Type B pancreatic cell (in vitro differentiated cells): ENCODE measurements around the gene A3GALT2. TPM values are rescaled to one million over a fixed set of nuclear protein-coding genes. Genes with fewer than 3 reads are reported as not detected.

ENCODE experiments used
- DNase-seq: peaks from one replicate; pipeline ENCODE4 v3.0.0; 2021; ENCODE audit warnings: mixed read lengths; ENCODE audit not compliant: unreplicated experiment; ENCODE audit errors: extremely low spot score
- H3K27ac Mint-ChIP-seq: 2 replicates; pipeline ENCODE4 v1.8.0; 2021; ENCODE audit warnings: mild to moderate bottlenecking, mixed read lengths
- H3K27me3 Mint-ChIP-seq: 2 replicates; pipeline ENCODE4 v1.8.0; 2021; ENCODE audit warnings: mixed read lengths
- H3K36me3 Mint-ChIP-seq: 2 replicates; pipeline ENCODE4 v1.8.0; 2021; ENCODE audit warnings: mixed read lengths
- H3K4me1 Mint-ChIP-seq: one replicate; pipeline ENCODE4 v1.8.0; 2021; ENCODE audit warnings: mixed read lengths; ENCODE audit not compliant: unreplicated experiment
- H3K4me3 Mint-ChIP-seq: 2 replicates; pipeline ENCODE4 v1.8.0; 2021; ENCODE audit warnings: mild to moderate bottlenecking, mixed read lengths
- H3K9me3 Mint-ChIP-seq: 2 replicates; pipeline ENCODE4 v1.8.0; 2021; ENCODE audit warnings: mixed read lengths
- CTCF ChIP-seq: fragments of 200-600 bp; sonication (generic); conservative IDR thresholded peaks from 2 replicates; pipeline ENCODE4 v1.5.0; 2021; ENCODE audit warnings: antibody characterized with exemption, mild to moderate bottlenecking
- total RNA-seq: library from RNA; stranded (reverse); gene quantifications from 2 replicates; pipeline ENCODE4 v1.2.1, GENCODE V29; 2021; ENCODE audit warnings: low replicate concordance

A3GALT2 gene
- total RNA-seq, 1 donor from 2014 or later, result 0.29 TPM

GRCh38 chr1:33296824-33297223 is 24.1 kb downstream of the A3GALT2 start:
- no peak for TF ChIP-seq CTCF
- Mint-ChIP-seq H3K4me1 (peaks cover 5% of the 10 kb centered on the region), H3K9me3 (no peaks in the 10 kb centered on the region), H3K27me3 (no peaks in the 10 kb centered on the region), H3K36me3 (peaks cover 24% of the 10 kb centered on the region), H3K4me3 (no peak overlapping the region), H3K27ac (peak overlapping the region; percentile 21)
- DNase-seq, result no peak

DNA sequence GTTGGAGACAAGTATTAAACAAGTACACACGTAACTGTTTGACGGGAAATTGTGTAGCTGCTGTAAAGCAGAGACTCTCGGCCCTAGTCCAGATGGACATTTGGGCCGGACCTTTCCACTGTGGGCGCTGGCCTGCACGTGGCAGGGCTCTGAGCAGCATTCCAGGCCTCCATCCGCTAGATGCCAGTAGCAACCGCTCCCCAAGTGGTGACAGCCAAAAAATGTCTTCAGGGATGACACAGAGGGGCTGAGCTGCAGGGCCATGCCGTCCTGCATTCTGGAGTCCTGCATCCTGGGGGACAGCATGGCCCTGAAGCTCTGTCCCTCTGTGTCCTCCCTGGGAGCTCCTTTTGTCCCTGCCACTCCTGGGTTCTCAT is 24.8 kb downstream of the A3GALT2 start:
- Mint-ChIP-seq H3K4me1 (peaks cover 5% of the 10 kb centered on the region), H3K36me3 (peaks cover 24% of the 10 kb centered on the region), H3K4me3 (no peak overlapping the region), H3K27ac (no peak overlapping the region), H3K9me3 (no peaks in the 10 kb centered on the region), H3K27me3 (no peaks in the 10 kb centered on the region)
- DNase-seq, result no peak
- TF ChIP-seq CTCF, result no peak

DNA sequence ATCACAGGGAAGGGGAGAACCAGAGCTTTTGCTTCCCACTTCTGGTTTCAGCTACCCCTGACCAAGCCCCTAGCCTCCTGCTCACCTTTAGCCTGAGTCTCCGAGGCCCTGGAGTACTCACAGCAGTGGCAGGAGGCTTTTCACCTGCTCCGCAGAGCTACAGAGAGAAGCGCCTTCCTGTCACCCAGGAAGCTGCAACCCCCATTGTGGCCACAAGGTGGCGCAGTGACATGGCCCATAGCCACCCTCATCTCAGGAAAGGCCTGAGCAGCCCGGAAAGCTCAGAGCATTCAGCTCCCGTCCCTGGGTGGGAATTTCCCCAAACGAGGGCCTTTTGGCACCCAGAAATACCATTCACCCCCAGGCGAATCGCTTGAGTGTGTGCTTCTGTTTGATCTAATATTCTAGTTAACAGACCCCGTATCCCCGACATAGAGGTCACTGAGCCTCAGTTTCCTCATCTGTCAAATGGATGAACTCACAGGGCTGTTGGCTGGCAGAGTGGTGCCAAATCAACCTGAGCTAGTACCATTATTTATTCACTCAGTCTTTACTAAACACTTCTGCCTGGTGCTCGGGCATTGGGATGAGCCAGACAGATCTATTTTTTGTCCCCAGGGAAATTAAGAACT is 25.3 kb downstream of the A3GALT2 start:
- H3K27ac Mint-ChIP-seq, result no peak overlapping the region
- H3K27me3 Mint-ChIP-seq, result no peaks in the 10 kb centered on the region
- H3K36me3 Mint-ChIP-seq, result peaks cover 24% of the 10 kb centered on the region
- H3K9me3 Mint-ChIP-seq, result no peaks in the 10 kb centered on the region
- TF ChIP-seq CTCF, result peak; percentile 96
- DNase-seq, result peak; percentile 92
- H3K4me3 Mint-ChIP-seq, result no peak overlapping the region
- peaks cover 5% of the 10 kb centered on the region for H3K4me1 Mint-ChIP-seq

- Mint-ChIP-seq H3K9me3 (no peaks in the 10 kb centered on the region), H3K4me1 (peaks cover under 1% of the 10 kb centered on the region), H3K4me3 (no peak overlapping the region), H3K36me3 (peaks cover 19% of the 10 kb centered on the region), H3K27me3 (no peaks in the 10 kb centered on the region), H3K27ac (no peak overlapping the region)
- DNase-seq, result no peak
- no peak for TF ChIP-seq CTCF
Observed at GRCh38 chr1:33295023-33295422, 25.9 kb downstream of the A3GALT2 start.

DNA sequence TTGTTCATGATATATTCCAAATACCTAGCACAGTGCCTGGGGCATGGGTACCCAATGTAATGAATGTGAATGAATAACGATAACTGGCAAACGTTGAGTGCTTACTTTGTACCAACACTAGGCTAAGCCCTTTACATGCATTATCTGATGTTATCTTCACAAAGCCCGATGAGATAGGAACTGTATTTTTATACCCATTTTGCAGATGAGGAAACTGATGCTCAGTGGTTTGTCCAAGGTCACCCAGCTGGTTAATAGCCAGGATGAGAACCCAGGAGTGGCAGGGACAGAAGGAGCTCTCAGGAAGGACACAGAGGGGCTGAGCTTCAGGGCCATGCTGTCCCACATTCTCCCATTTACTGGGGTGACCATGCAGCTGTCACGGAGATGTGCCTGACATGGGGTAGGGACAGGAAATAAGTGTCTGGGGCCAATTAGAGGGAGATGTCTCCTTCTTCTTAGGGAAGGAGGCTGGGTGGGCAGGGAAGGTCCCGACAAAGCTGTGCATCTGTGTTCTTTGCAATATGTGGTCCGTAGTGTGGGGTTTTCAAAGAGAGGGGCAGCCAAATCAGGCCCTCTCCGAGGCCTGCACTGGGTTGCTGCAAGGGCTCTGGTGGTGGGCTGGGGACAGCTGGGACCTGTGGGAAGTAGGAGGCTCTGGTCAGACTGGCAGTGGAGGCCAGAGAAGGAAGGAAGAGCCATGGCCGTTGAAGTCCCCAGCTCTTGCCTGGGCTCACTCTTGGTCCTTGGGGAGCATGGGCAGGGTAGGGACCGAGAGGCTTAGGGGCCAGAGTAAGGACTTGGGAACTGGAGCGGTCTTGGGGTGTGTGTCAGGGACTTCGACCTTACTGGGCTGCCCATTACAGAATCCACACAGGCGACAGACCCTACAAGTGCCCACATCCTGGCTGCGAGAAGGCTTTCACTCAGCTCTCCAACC is 26.6 kb downstream of the A3GALT2 start:
- no peak for DNase-seq
- H3K4me3 Mint-ChIP-seq, result no peak overlapping the region
- no peaks in the 10 kb centered on the region for H3K9me3 Mint-ChIP-seq
- H3K4me1 Mint-ChIP-seq, result peaks cover under 1% of the 10 kb centered on the region
- H3K36me3 Mint-ChIP-seq, result peaks cover 24% of the 10 kb centered on the region
- no peaks in the 10 kb centered on the region for H3K27me3 Mint-ChIP-seq
- no peak for TF ChIP-seq CTCF
- H3K27ac Mint-ChIP-seq, result no peak overlapping the region
